Measurements from ENCODE around the gene APAF1. TPM values are rescaled to one million over a fixed set of nuclear protein-coding genes. Genes with fewer than 3 reads are reported as not detected.

Gene APAF1
- total and polyA plus RNA-seq, 8 donors, result 21.1 to 54.4 (median 41.9) TPM

GRCh38 chr12:98733667-98734350 lies 88.7 kb downstream of the APAF1 start:
- Histone ChIP-seq H3K4me1 (peaks cover 0 to 5% of the 10 kb centered on the region in 2 donors), H3K27me3 (no peaks in the 10 kb centered on the region), H3K36me3 (peaks cover 0 to 80% of the 10 kb centered on the region in 2 donors), H3K9me3 (no peaks in the 10 kb centered on the region), H3K27ac (no peak overlapping the region), H3K4me3 (no peak overlapping the region)
- intact Hi-C loops (cut with DNase I), result no loop called here
- TF ChIP-seq, protein P1, sequence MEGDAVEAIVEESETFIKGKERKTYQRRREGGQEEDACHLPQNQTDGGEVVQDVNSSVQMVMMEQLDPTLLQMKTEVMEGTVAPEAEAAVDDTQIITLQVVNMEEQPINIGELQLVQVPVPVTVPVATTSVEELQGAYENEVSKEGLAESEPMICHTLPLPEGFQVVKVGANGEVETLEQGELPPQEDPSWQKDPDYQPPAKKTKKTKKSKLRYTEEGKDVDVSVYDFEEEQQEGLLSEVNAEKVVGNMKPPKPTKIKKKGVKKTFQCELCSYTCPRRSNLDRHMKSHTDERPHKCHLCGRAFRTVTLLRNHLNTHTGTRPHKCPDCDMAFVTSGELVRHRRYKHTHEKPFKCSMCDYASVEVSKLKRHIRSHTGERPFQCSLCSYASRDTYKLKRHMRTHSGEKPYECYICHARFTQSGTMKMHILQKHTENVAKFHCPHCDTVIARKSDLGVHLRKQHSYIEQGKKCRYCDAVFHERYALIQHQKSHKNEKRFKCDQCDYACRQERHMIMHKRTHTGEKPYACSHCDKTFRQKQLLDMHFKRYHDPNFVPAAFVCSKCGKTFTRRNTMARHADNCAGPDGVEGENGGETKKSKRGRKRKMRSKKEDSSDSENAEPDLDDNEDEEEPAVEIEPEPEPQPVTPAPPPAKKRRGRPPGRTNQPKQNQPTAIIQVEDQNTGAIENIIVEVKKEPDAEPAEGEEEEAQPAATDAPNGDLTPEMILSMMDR (IDR thresholded peaks at IDR 0.05), result no peak
- DNase-seq (no peak), ATAC-seq (no peak)

- H3K9me3 ChIP-seq, result peaks cover 0 to 3% of the 10 kb centered on the region in 2 donors
- peaks cover 0 to 2% of the 10 kb centered on the region in 2 donors for H3K27me3 ChIP-seq
- H3K36me3 ChIP-seq, result peaks cover 0 to 60% of the 10 kb centered on the region in 2 donors
- H3K27ac ChIP-seq, result no peak overlapping the region
- peaks cover 0 to 5% of the 10 kb centered on the region in 2 donors for H3K4me1 ChIP-seq
- ATAC-seq, result no peak
- intact Hi-C loops (cut with DNase I), result no loop called here
- H3K4me3 ChIP-seq, result no peak overlapping the region
- TF ChIP-seq, protein P1 (IDR thresholded peaks at IDR 0.05), result no peak
- DNase-seq, result no peak
Measured at GRCh38 chr12:98735821-98736220, 90.7 kb downstream of the APAF1 start.

DNA sequence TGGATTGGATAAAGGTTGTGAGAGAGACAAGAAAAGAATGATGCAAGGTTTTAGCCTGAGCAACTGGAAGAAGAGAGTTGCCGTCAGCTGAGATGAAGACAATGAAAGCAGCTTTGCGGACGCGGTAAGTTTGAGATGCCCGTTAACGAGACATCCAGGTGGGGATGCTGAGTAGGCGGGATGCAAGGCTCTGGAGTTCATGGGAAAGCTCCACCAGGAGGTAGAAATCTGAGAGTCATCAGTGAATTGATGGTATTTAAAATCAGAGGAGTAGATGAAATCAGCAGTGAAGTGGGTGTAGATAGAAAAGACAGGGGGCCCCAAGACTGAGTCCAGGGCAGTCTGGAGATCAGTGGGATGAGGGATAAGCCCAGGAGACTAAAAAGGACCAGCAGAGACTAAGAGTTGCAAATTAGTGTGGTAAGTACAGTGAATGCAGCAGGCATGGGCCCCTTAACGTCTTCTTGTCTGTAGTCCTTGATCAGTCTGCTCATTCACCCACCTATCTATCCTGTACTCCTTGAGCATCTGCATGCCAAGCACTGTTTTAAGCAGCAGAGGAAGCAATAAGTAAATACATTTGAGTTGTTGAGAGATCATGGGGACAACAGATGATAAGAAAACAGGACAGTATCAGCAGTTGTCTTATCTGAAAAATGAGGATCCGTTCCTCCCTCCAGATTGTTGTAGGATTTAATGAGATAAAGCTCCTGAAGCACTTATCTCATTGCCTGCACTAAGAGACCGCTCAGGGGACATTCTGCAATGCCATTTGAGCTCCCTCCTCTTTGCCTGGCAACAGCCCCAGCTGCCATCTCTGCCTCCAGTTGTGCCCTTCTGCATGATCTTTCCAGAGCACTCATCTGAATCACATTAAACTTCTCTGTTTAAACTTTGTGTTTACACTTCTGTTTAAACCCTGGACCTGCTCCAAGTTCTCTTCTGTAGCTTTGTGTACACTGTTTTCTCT lies 91.5 kb downstream of the APAF1 start:
- Histone ChIP-seq H3K27me3 (peaks cover 0 to 10% of the 10 kb centered on the region in 2 donors), H3K4me3 (no peak overlapping the region), H3K4me1 (peaks cover 0 to 5% of the 10 kb centered on the region in 2 donors), H3K9me3 (peaks cover 0 to 3% of the 10 kb centered on the region in 2 donors), H3K36me3 (peaks cover 0 to 52% of the 10 kb centered on the region in 2 donors), H3K27ac (no peak overlapping the region)
- DNase-seq, result peak in 1 of 4 donors; percentile 35
- ATAC-seq, result peak; percentile 52
- TF ChIP-seq, protein P1 (IDR thresholded peaks at IDR 0.05), result no peak
- intact Hi-C loops (cut with DNase I), result no loop called here

GRCh38 chr12:98737322-98737712 lies 92.2 kb downstream of the APAF1 start:
- intact Hi-C loops (cut with DNase I), result no loop called here
- H3K27ac ChIP-seq, result no peak overlapping the region
- H3K36me3 ChIP-seq, result peaks cover 0 to 45% of the 10 kb centered on the region in 2 donors
- H3K4me3 ChIP-seq, result no peak overlapping the region
- ATAC-seq (no peak), DNase-seq (no peak)
- H3K27me3 ChIP-seq, result peaks cover 0 to 11% of the 10 kb centered on the region in 2 donors
- peaks cover 0 to 5% of the 10 kb centered on the region in 2 donors for H3K4me1 ChIP-seq
- TF ChIP-seq, protein P1 (IDR thresholded peaks at IDR 0.05), result no peak
- peaks cover 0 to 3% of the 10 kb centered on the region in 2 donors for H3K9me3 ChIP-seq

- H3K4me3 ChIP-seq, result no peak overlapping the region
- TF ChIP-seq, protein P1 (IDR thresholded peaks at IDR 0.05), result no peak
- intact Hi-C loops (cut with DNase I), result no loop called here
- DNase-seq (no peak), ATAC-seq (no peak)
- H3K27ac ChIP-seq, result no peak overlapping the region
- peaks cover 0 to 3% of the 10 kb centered on the region in 2 donors for H3K9me3 ChIP-seq
- H3K36me3 ChIP-seq, result peaks cover 0 to 38% of the 10 kb centered on the region in 2 donors
- peaks cover 0 to 18% of the 10 kb centered on the region in 2 donors for H3K27me3 ChIP-seq
- peaks cover 0 to 5% of the 10 kb centered on the region in 2 donors for H3K4me1 ChIP-seq
Measured at GRCh38 chr12:98738002-98738401, 92.9 kb downstream of the APAF1 start.
